PC-9 (cell line): ENCODE measurements around the gene ZC3H6. TPM values are rescaled to one million over a fixed set of nuclear protein-coding genes. Genes with fewer than 3 reads are reported as not detected.

Experiments
- BruUV-seq: library from RNA; stranded (reverse); fragments of 400-500 nt; replicated peaks from 2 replicates; lab custom pipeline; 2021; lab: Mats Ljungman, UMichigan
- CTCF ChIA-PET: fragments of 300-600 bp; sonication (Branson Sonifier 250); formaldehyde crosslinking; loops from one replicate; lab custom pipeline; 2022; ENCODE audit warnings: antibody characterized with exemption; lab: Charles Lee
- POLR2A ChIA-PET: fragments of 300-600 bp; sonication (Branson Sonifier 250); formaldehyde crosslinking; loops from one replicate; lab custom pipeline; 2022; ENCODE audit warnings: antibody characterized with exemption; ENCODE audit not compliant: unreplicated experiment; lab: Charles Lee
- DNase-seq, 2 experiments: peaks; one replicate each; pipeline versions ENCODE4 v3.0.0 to v3.0.0-alpha.2; 2015 to 2022; ENCODE audit warnings: mixed read lengths in 1 of 2
- H2AFZ ChIP-seq: fragments of 200-600 bp; sonication (generic); 2 replicates; pipeline ENCODE4 v1.8.1; 2017; ENCODE audit warnings: antibody characterized with exemption
- H3F3A ChIP-seq: fragments of 200-600 bp; sonication (generic); 2 replicates; pipeline ENCODE4 v1.8.1; 2017; ENCODE audit warnings: antibody characterized with exemption, mild to moderate bottlenecking, low read depth; ENCODE audit not compliant: insufficient read depth
- H3K27ac ChIP-seq: fragments of 200-600 bp; sonication (generic); 2 replicates; pipeline ENCODE4 v1.6.1; 2016; ENCODE audit warnings: mixed run types
- H3K27me3 ChIP-seq: fragments of 200-600 bp; sonication (generic); 2 replicates; pipeline ENCODE4 v1.6.1; 2016; ENCODE audit warnings: low read depth, mixed run types; ENCODE audit not compliant: insufficient read depth
- H3K36me3 ChIP-seq: fragments of 200-600 bp; sonication (generic); 2 replicates; pipeline ENCODE4 v1.6.1; 2016; ENCODE audit warnings: low read depth, mixed run types
- H3K4me1 ChIP-seq: fragments of 200-600 bp; sonication (generic); replicated peaks from 2 replicates; pipeline ENCODE4 v1.6.1; 2016; ENCODE audit warnings: mixed run types; ENCODE audit not compliant: insufficient read depth
- H3K4me2 ChIP-seq: fragments of 200-600 bp; sonication (generic); 2 replicates; pipeline ENCODE4 v1.6.1; 2017; ENCODE audit warnings: mixed run types
- H3K4me3 ChIP-seq: fragments of 200-600 bp; sonication (generic); 2 replicates; pipeline ENCODE4 v1.6.1; 2016; ENCODE audit warnings: mixed run types
- H3K79me2 ChIP-seq: fragments of 200-600 bp; sonication (generic); 2 replicates; pipeline ENCODE4 v1.6.1; 2017; ENCODE audit warnings: low read depth, mixed run types
- H3K9me2 ChIP-seq: fragments of 200-600 bp; sonication (generic); 2 replicates; pipeline ENCODE4 v1.8.1; 2017; ENCODE audit warnings: mild to moderate bottlenecking; ENCODE audit not compliant: insufficient read depth
- H3K9me3 ChIP-seq: fragments of 200-600 bp; sonication (generic); 2 replicates; pipeline ENCODE4 v1.8.1; 2016; ENCODE audit warnings: low read depth; ENCODE audit not compliant: insufficient read depth
- H4K20me1 ChIP-seq: fragments of 200-600 bp; sonication (generic); 2 replicates; pipeline ENCODE4 v1.8.1; 2017; ENCODE audit not compliant: insufficient read depth
- CTCF ChIP-seq: fragments of 200-600 bp; sonication (generic); conservative IDR thresholded peaks from 2 replicates; pipeline ENCODE4 v1.6.1; 2017; ENCODE audit warnings: mixed run types, antibody characterized with exemption, mild to moderate bottlenecking, moderate library complexity
- EZH2 ChIP-seq: fragments of 200-600 bp; sonication (generic); IDR thresholded peaks from 2 replicates; pipeline ENCODE4 v1.8.0; 2017; ENCODE audit warnings: antibody characterized with exemption, low read depth
- intact Hi-C: fragments of 100-400 bp; cut with micrococcal nuclease; formaldehyde crosslinking; loops from one replicate; pipeline ENCODE4 v1.10.0; 2022; ENCODE audit not compliant: unreplicated experiment
- total RNA-seq: library from RNA; stranded (reverse); gene quantifications from 2 replicates; pipeline ENCODE4 v1.2.3, GENCODE V29; 2021

Gene ZC3H6
- total RNA-seq, 1 experiment from 2014 or later, result 9.1 TPM

- Histone ChIP-seq H3K27ac (no peak overlapping the region), H3F3A (no peaks in the 10 kb centered on the region), H3K4me3 (no peak overlapping the region), H3K36me3 (no peaks in the 10 kb centered on the region), H3K9me2 (no peaks in the 10 kb centered on the region), H2AFZ (0 out of 2 replicates have a peak overlapping the region, but pooled peaks have one; percentile 52), H3K4me1 (no peaks in the 10 kb centered on the region), H3K9me3 (no peaks in the 10 kb centered on the region), H3K27me3 (no peaks in the 10 kb centered on the region), H3K4me2 (no peak overlapping the region), H4K20me1 (no peaks in the 10 kb centered on the region), H3K79me2 (no peaks in the 10 kb centered on the region)
- CTCF ChIA-PET, result interaction anchor here (1.6 kb wide), 1 partner anchor 174 kb away, joined by 15 read pairs; the partner anchor contains the start of gene RGPD8
- no peak for TF ChIP-seq EZH2
- no peak for TF ChIP-seq CTCF
- no peak for DNase-seq
- POLR2A ChIA-PET, result no interaction called here
- no TSS peak for BruUV-seq
- intact Hi-C loops, result no loop called here
Measured at GRCh38 chr2:112260295-112260625, 15.1 kb upstream of the ZC3H6 start.

- no peak overlapping the region for H3K4me3 ChIP-seq
- DNase-seq, result no peak
- BruUV-seq, result no TSS peak
- no peaks in the 10 kb centered on the region for H3F3A ChIP-seq
- H3K9me2 ChIP-seq, result no peaks in the 10 kb centered on the region
- H2AFZ ChIP-seq, result 0 out of 2 replicates have a peak overlapping the region, but pooled peaks have one; percentile 54
- no peaks in the 10 kb centered on the region for H3K9me3 ChIP-seq
- intact Hi-C loops, result no loop called here
- no peak overlapping the region for H3K27ac ChIP-seq
- H3K4me1 ChIP-seq, result no peaks in the 10 kb centered on the region
- H3K79me2 ChIP-seq, result no peaks in the 10 kb centered on the region
- H3K36me3 ChIP-seq, result no peaks in the 10 kb centered on the region
- no peak overlapping the region for H3K4me2 ChIP-seq
- H4K20me1 ChIP-seq, result no peaks in the 10 kb centered on the region
- ChIA-PET CTCF (no interaction called here), POLR2A (no interaction called here)
- H3K27me3 ChIP-seq, result no peaks in the 10 kb centered on the region
- TF ChIP-seq EZH2, result no peak
Measured at GRCh38 chr2:112262876-112263275, 12.5 kb upstream of the ZC3H6 start.

- no peaks in the 10 kb centered on the region for H4K20me1 ChIP-seq
- H3K27me3 ChIP-seq, result no peaks in the 10 kb centered on the region
- TF ChIP-seq EZH2, result no peak
- no peak overlapping the region for H3K4me2 ChIP-seq
- H2AFZ ChIP-seq, result no peak overlapping the region
- intact Hi-C loops, result no loop called here
- no TSS peak for BruUV-seq
- H3K4me1 ChIP-seq, result no peaks in the 10 kb centered on the region
- no peaks in the 10 kb centered on the region for H3K79me2 ChIP-seq
- H3F3A ChIP-seq, result no peaks in the 10 kb centered on the region
- no peaks in the 10 kb centered on the region for H3K36me3 ChIP-seq
- no peak for DNase-seq
- no peak overlapping the region for H3K4me3 ChIP-seq
- ChIA-PET POLR2A (no interaction called here), CTCF (interaction anchor here (0.6 to 0.7 kb wide), 2 partner anchors 8 to 43 kb away, joined by 3 to 6 read pairs; no protein-coding TSS in a partner anchor)
- no peaks in the 10 kb centered on the region for H3K9me3 ChIP-seq
- H3K9me2 ChIP-seq, result no peaks in the 10 kb centered on the region
- no peak overlapping the region for H3K27ac ChIP-seq
Measured at GRCh38 chr2:112268547-112268946, 6.8 kb upstream of the ZC3H6 start.

GRCh38 chr2:112272669-112273068 lies 2.7 kb upstream of the ZC3H6 start:
- Histone ChIP-seq H3F3A (0 out of 2 replicates have a peak, but pooled peaks cover 4% of the 10 kb centered on the region), H4K20me1 (no peaks in the 10 kb centered on the region), H3K79me2 (peaks cover 13% of the 10 kb centered on the region; the same call in 1 of the 2 replicates), H3K4me2 (no peak overlapping the region), H3K36me3 (no peaks in the 10 kb centered on the region), H3K4me1 (peaks cover 7% of the 10 kb centered on the region; the same call in 1 of the 2 replicates), H3K4me3 (no peak overlapping the region), H3K9me2 (no peaks in the 10 kb centered on the region), H3K27me3 (no peaks in the 10 kb centered on the region), H3K9me3 (no peaks in the 10 kb centered on the region), H3K27ac (no peak overlapping the region), H2AFZ (no peak overlapping the region)
- no peak for DNase-seq
- ChIA-PET POLR2A (no interaction called here), CTCF (no interaction called here)
- intact Hi-C loops, result loop anchor here (10.0 kb wide), 1 partner anchor 452 kb away; the partner anchor contains the start of gene NT5DC4
- BruUV-seq, result no TSS peak
- no peak for TF ChIP-seq CTCF
